ENCODE data around the gene TRAF3. TPM values are rescaled to one million over a fixed set of nuclear protein-coding genes. Genes with fewer than 3 reads are reported as not detected.

TRAF3 gene
- total RNA-seq, 1 experiment from 2014 or later, result 11.2 TPM

- no peak overlapping the region for H3K27ac Mint-ChIP-seq
- no peaks in the 10 kb centered on the region for H3K9me3 Mint-ChIP-seq
- POLR2A ChIA-PET, result no interaction called here
- DNase-seq (ENCODE audit: low spot score) (no peak), ATAC-seq (no peak)
- no peak for TF ChIP-seq USF2 (CRISPR knock-in tag; IDR thresholded peaks at IDR 0.05)
- no peak for TF ChIP-seq GTF2I (CRISPR knock-in tag; conservative IDR thresholded peaks at IDR 0.05)
- TF ChIP-seq SP1 (CRISPR knock-in tag; conservative IDR thresholded peaks at IDR 0.05), result no peak
- no peak for TF ChIP-seq HMGA2 (CRISPR knock-in tag; IDR thresholded peaks at IDR 0.05)
- TF ChIP-seq CREM (CRISPR knock-in tag; IDR thresholded peaks at IDR 0.05), result no peak
- TF ChIP-seq FOXP1 (CRISPR knock-in tag; IDR thresholded peaks at IDR 0.05; ENCODE audit: borderline replicate concordance), result no peak
- no peak for TF ChIP-seq ZNF317 (CRISPR knock-in tag; IDR thresholded peaks at IDR 0.05; ENCODE audit: borderline replicate concordance, low read depth)
- no peak for TF ChIP-seq NFATC4 (CRISPR knock-in tag; IDR thresholded peaks at IDR 0.05)
- CTCF ChIA-PET, result interaction anchor here (1.5 kb wide), 1 partner anchor 10 kb away, joined by 3 read pairs; no protein-coding TSS in a partner anchor
- H3K27me3 Mint-ChIP-seq (ENCODE audit: low read depth), result no peaks in the 10 kb centered on the region
- H3K36me3 Mint-ChIP-seq, result no peaks in the 10 kb centered on the region
- peaks cover 28% of the 10 kb centered on the region for H3K4me1 Mint-ChIP-seq
- H3K4me3 Mint-ChIP-seq, result no peak overlapping the region
These were observed 29.2 kb downstream of the TRAF3 start for GRCh38 chr14:102806447-102806846.

DNA sequence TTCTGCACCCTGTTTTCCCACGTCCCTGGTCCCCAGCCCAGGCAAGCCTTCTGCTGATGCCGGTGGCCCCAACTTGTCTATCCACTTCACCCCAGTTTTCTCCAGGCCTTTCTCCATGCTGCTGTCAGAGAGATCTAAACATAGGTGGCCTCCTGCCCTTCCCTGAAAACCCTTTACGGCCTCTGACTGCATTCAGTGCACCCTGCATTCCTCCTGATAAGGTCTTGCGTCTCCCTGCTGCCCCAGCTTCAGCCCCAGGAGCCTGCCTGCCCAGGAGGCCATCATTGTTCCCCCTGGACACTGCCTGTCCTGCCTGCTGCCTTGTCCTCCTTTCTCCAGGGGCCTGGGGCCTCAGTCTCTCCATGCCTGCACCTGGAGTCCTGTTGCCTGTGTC is 29.8 kb downstream of the TRAF3 start:
- TF ChIP-seq, protein P1, sequence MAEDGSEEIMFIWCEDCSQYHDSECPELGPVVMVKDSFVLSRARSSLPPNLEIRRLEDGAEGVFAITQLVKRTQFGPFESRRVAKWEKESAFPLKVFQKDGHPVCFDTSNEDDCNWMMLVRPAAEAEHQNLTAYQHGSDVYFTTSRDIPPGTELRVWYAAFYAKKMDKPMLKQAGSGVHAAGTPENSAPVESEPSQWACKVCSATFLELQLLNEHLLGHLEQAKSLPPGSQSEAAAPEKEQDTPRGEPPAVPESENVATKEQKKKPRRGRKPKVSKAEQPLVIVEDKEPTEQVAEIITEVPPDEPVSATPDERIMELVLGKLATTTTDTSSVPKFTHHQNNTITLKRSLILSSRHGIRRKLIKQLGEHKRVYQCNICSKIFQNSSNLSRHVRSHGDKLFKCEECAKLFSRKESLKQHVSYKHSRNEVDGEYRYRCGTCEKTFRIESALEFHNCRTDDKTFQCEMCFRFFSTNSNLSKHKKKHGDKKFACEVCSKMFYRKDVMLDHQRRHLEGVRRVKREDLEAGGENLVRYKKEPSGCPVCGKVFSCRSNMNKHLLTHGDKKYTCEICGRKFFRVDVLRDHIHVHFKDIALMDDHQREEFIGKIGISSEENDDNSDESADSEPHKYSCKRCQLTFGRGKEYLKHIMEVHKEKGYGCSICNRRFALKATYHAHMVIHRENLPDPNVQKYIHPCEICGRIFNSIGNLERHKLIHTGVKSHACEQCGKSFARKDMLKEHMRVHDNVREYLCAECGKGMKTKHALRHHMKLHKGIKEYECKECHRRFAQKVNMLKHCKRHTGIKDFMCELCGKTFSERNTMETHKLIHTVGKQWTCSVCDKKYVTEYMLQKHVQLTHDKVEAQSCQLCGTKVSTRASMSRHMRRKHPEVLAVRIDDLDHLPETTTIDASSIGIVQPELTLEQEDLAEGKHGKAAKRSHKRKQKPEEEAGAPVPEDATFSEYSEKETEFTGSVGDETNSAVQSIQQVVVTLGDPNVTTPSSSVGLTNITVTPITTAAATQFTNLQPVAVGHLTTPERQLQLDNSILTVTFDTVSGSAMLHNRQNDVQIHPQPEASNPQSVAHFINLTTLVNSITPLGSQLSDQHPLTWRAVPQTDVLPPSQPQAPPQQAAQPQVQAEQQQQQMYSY (CRISPR knock-in tag; IDR thresholded peaks at IDR 0.05), result no peak
- TF ChIP-seq SMAD4 (CRISPR knock-in tag; IDR thresholded peaks at IDR 0.05), result no peak
- TF ChIP-seq IRF2 (CRISPR knock-in tag; IDR thresholded peaks at IDR 0.05; ENCODE audit: borderline replicate concordance, low read depth), result no peak
- no peak for TF ChIP-seq JUN (CRISPR knock-in tag; IDR thresholded peaks at IDR 0.05)
- no peak for TF ChIP-seq ZNF396 (CRISPR knock-in tag; IDR thresholded peaks at IDR 0.05; ENCODE audit: borderline replicate concordance)
- TF ChIP-seq CBFB (CRISPR knock-in tag; IDR thresholded peaks at IDR 0.05; ENCODE audit: low read depth), result no peak
- TF ChIP-seq, protein P2, sequence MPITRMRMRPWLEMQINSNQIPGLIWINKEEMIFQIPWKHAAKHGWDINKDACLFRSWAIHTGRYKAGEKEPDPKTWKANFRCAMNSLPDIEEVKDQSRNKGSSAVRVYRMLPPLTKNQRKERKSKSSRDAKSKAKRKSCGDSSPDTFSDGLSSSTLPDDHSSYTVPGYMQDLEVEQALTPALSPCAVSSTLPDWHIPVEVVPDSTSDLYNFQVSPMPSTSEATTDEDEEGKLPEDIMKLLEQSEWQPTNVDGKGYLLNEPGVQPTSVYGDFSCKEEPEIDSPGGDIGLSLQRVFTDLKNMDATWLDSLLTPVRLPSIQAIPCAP (CRISPR knock-in tag; IDR thresholded peaks at IDR 0.05), result no peak
- no peak for TF ChIP-seq MYBL2 (CRISPR knock-in tag; IDR thresholded peaks at IDR 0.05)
- no peak for TF ChIP-seq ZBTB21 (CRISPR knock-in tag; IDR thresholded peaks at IDR 0.05; ENCODE audit: borderline replicate concordance)
- Mint-ChIP-seq H3K27me3 (ENCODE audit: low read depth) (no peaks in the 10 kb centered on the region), H3K36me3 (no peaks in the 10 kb centered on the region), H3K9me3 (no peaks in the 10 kb centered on the region), H3K4me1 (peaks cover 28% of the 10 kb centered on the region), H3K27ac (peak overlapping the region; percentile 12; the same call in 1 of the 2 replicates), H3K4me3 (no peak overlapping the region)
- CTCF ChIA-PET, result no interaction called here
- ATAC-seq (no peak), DNase-seq (ENCODE audit: low spot score) (no peak)
- POLR2A ChIA-PET, result no interaction called here

DNA sequence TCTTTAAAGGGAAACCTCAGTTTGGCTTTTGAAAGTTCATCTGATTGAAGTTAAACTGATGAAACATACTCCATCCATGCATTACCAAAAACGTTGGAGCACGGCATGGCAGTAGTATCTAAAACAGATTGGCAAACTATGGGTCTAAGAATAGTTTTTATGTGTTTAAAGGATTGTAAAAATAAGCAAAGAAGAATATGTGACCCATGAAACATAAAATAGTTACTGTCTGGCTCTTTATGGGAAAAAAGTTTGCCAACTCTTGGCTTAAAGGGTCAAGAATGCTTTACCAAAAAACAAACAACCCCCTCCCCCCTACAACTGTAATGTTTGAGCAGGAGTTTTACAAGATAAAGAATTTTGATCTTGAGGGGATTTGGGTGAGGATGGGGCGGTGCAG is 32.6 kb downstream of the TRAF3 start:
- ATAC-seq, result no peak
- ChIA-PET POLR2A (no interaction called here), CTCF (interaction anchor here (0.9 kb wide), 1 partner anchor 25 kb away, joined by 3 read pairs; no protein-coding TSS in a partner anchor)
- no peak overlapping the region for H3K4me3 Mint-ChIP-seq
- no peaks in the 10 kb centered on the region for H3K36me3 Mint-ChIP-seq
- DNase-seq (ENCODE audit: low spot score), result no peak
- no peak overlapping the region for H3K27ac Mint-ChIP-seq
- no peaks in the 10 kb centered on the region for H3K27me3 Mint-ChIP-seq (ENCODE audit: low read depth)
- peaks cover 23% of the 10 kb centered on the region for H3K4me1 Mint-ChIP-seq
- H3K9me3 Mint-ChIP-seq, result no peaks in the 10 kb centered on the region
- TF ChIP-seq JAZF1 (CRISPR knock-in tag; IDR thresholded peaks at IDR 0.05), result no peak
- TF ChIP-seq ELF4 (CRISPR knock-in tag; IDR thresholded peaks at IDR 0.05; ENCODE audit: low read depth), result no peak
- TF ChIP-seq GRHL2 (CRISPR knock-in tag; IDR thresholded peaks at IDR 0.05; ENCODE audit: insufficient replicate concordance, severe bottlenecking), result no peak
- TF ChIP-seq ZNF532 (CRISPR knock-in tag; IDR thresholded peaks at IDR 0.05; ENCODE audit: borderline replicate concordance), result no peak
- TF ChIP-seq, protein P3, sequence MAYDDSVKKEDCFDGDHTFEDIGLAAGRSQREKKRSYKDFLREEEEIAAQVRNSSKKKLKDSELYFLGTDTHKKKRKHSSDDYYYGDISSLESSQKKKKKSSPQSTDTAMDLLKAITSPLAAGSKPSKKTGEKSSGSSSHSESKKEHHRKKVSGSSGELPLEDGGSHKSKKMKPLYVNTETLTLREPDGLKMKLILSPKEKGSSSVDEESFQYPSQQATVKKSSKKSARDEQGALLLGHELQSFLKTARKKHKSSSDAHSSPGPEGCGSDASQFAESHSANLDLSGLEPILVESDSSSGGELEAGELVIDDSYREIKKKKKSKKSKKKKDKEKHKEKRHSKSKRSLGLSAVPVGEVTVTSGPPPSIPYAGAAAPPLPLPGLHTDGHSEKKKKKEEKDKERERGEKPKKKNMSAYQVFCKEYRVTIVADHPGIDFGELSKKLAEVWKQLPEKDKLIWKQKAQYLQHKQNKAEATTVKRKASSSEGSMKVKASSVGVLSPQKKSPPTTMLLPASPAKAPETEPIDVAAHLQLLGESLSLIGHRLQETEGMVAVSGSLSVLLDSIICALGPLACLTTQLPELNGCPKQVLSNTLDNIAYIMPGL (CRISPR knock-in tag; IDR thresholded peaks at IDR 0.05), result no peak
- no peak for TF ChIP-seq KAT7 (CRISPR knock-in tag; IDR thresholded peaks at IDR 0.05; ENCODE audit: borderline replicate concordance)
- no peak for TF ChIP-seq GTF2I (CRISPR knock-in tag; conservative IDR thresholded peaks at IDR 0.05)

All from WTC11 (cell line).